OCI-LY1 (cell line): ENCODE measurements around the gene ARHGAP6.

Experiments used
- EZH2 ChIP-seq: fragments of 200-600 bp; sonication (generic), shearing (Covaris generic); IDR thresholded peaks from 2 replicates; pipeline ENCODE4 v1.8.0; 2017; ENCODE audit warnings: borderline replicate concordance, mixed run types, mild to moderate bottlenecking, antibody characterized with exemption, low read length, moderate library complexity, mixed read lengths
- TF ChIP-seq, protein P1 (sequence below): fragments of 200-600 bp; sonication (generic), shearing (Covaris generic); IDR thresholded peaks from 2 replicates; pipeline ENCODE4 v1.5.1; 2017; ENCODE audit warnings: mild to moderate bottlenecking, antibody characterized with exemption, low read length, moderate library complexity, mixed read lengths

- no peak for TF ChIP-seq EZH2
- TF ChIP-seq, protein P1, sequence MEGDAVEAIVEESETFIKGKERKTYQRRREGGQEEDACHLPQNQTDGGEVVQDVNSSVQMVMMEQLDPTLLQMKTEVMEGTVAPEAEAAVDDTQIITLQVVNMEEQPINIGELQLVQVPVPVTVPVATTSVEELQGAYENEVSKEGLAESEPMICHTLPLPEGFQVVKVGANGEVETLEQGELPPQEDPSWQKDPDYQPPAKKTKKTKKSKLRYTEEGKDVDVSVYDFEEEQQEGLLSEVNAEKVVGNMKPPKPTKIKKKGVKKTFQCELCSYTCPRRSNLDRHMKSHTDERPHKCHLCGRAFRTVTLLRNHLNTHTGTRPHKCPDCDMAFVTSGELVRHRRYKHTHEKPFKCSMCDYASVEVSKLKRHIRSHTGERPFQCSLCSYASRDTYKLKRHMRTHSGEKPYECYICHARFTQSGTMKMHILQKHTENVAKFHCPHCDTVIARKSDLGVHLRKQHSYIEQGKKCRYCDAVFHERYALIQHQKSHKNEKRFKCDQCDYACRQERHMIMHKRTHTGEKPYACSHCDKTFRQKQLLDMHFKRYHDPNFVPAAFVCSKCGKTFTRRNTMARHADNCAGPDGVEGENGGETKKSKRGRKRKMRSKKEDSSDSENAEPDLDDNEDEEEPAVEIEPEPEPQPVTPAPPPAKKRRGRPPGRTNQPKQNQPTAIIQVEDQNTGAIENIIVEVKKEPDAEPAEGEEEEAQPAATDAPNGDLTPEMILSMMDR = no peak
Measured at GRCh38 chrX:11426712-11427452, 238.8 kb downstream of the ARHGAP6 start.
